22Rv1 (cell line): ENCODE measurements around the gene DEAF1.

Experiments used
- CTCF ChIP-seq: fragments of 450-650 bp; IDR thresholded peaks from 2 replicates; pipeline ENCODE4 v1.5.1; 2017; ENCODE audit warnings: mild to moderate bottlenecking
- ZFX ChIP-seq: fragments of 450-650 bp; IDR thresholded peaks from 2 replicates; pipeline ENCODE4 v1.6.1; 2017; ENCODE audit warnings: antibody characterized with exemption, borderline replicate concordance

- no peak for TF ChIP-seq CTCF
- no peak for TF ChIP-seq ZFX
These were observed 99.6 kb downstream of the DEAF1 start for GRCh38 chr11:595400-595799.
